ENCODE measurements around the gene AKR1C1. TPM values are rescaled to one million over a fixed set of nuclear protein-coding genes. Genes with fewer than 3 reads are reported as not detected.
"Not testable (repeated sequence)": the region's sequence is repeated elsewhere in the genome, so short reads cannot be mapped to it uniquely, and the experiment has no call there.

Gene AKR1C1
- polyA plus RNA-seq = 10 to 100 TPM; 18.5 to 97.1 TPM

GRCh38 chr10:4962876-4963814 lies at the start of gene AKR1C1:
Gene AKR1C1 (plus strand): TSS chr10:4963415. CDS start chr10:4963445, 30 bp downstream.
- H3K36me3 ChIP-seq (ENCODE audit: control insufficient read depth in 2 of 2, insufficient read depth in 2 of 2, low read length in 1 of 2); H3K9me3 ChIP-seq (ENCODE audit: control insufficient read depth in 2 of 2, insufficient read depth in 1 of 2, low read depth in 1 of 2, low read length in 1 of 2); H3K27me3 ChIP-seq (ENCODE audit: control insufficient read depth in 1 of 2, insufficient read depth in 2 of 2, low read length in 2 of 2); H3K4me1 ChIP-seq (ENCODE audit: control insufficient read depth in 2 of 2, insufficient read depth in 2 of 2, low read length in 1 of 2); H3K27ac ChIP-seq (ENCODE audit: low read depth in 2 of 2, low read length in 1 of 2): not testable (repeated sequence)
- peak within 1 kb of the TSS in 1 of 2 donors; percentile 28 for H3K4me3 ChIP-seq (ENCODE audit: low read depth in 1 of 2, low read length in 2 of 2)
- WGBS, 2 donors = 21 to 25% methylated on average over 6 of the region's 7 CpGs

- 73 to 84% methylated on average over 6 of the region's 6 CpGs for WGBS, 2 donors
- no peaks in the 10 kb centered on the region for H3K36me3 ChIP-seq (ENCODE audit: control insufficient read depth in 2 of 2, insufficient read depth in 2 of 2, low read length in 1 of 2)
- H3K4me1 ChIP-seq (ENCODE audit: control insufficient read depth in 2 of 2, insufficient read depth in 2 of 2, low read length in 1 of 2) = peaks cover 0 to 2% of the 10 kb centered on the region in 2 donors
- H3K9me3 ChIP-seq (ENCODE audit: control insufficient read depth in 2 of 2, insufficient read depth in 1 of 2, low read depth in 1 of 2, low read length in 1 of 2) = no peaks in the 10 kb centered on the region
- no peak overlapping the region for H3K4me3 ChIP-seq (ENCODE audit: low read depth in 1 of 2, low read length in 2 of 2)
- H3K27ac ChIP-seq (ENCODE audit: low read depth in 2 of 2, low read length in 1 of 2) = no peak overlapping the region
- H3K27me3 ChIP-seq (ENCODE audit: control insufficient read depth in 1 of 2, insufficient read depth in 2 of 2, low read length in 2 of 2) = no peaks in the 10 kb centered on the region
These were observed 48.9 kb upstream of the AKR1C1 start for GRCh38 chr10:4914213-4914850.

- Histone ChIP-seq H3K36me3 (ENCODE audit: control insufficient read depth in 2 of 2, insufficient read depth in 2 of 2, low read length in 1 of 2) (no peaks in the 10 kb centered on the region), H3K27ac (ENCODE audit: low read depth in 2 of 2, low read length in 1 of 2) (no peak overlapping the region), H3K4me1 (ENCODE audit: control insufficient read depth in 2 of 2, insufficient read depth in 2 of 2, low read length in 1 of 2) (no peaks in the 10 kb centered on the region), H3K27me3 (ENCODE audit: control insufficient read depth in 1 of 2, insufficient read depth in 2 of 2, low read length in 2 of 2) (no peaks in the 10 kb centered on the region), H3K9me3 (ENCODE audit: control insufficient read depth in 2 of 2, insufficient read depth in 1 of 2, low read depth in 1 of 2, low read length in 1 of 2) (no peaks in the 10 kb centered on the region), H3K4me3 (ENCODE audit: low read depth in 1 of 2, low read length in 2 of 2) (no peak overlapping the region)
- 78 to 87% methylated on average over 3 of the region's 3 CpGs for WGBS, 2 donors
These were observed 47.0 kb upstream of the AKR1C1 start for GRCh38 chr10:4916086-4916716.

- Histone ChIP-seq H3K4me3 (ENCODE audit: low read depth in 1 of 2, low read length in 2 of 2) (no peak overlapping the region), H3K9me3 (ENCODE audit: control insufficient read depth in 2 of 2, insufficient read depth in 1 of 2, low read depth in 1 of 2, low read length in 1 of 2) (no peaks in the 10 kb centered on the region), H3K27ac (ENCODE audit: low read depth in 2 of 2, low read length in 1 of 2) (no peak overlapping the region), H3K36me3 (ENCODE audit: control insufficient read depth in 2 of 2, insufficient read depth in 2 of 2, low read length in 1 of 2) (no peaks in the 10 kb centered on the region), H3K27me3 (ENCODE audit: control insufficient read depth in 1 of 2, insufficient read depth in 2 of 2, low read length in 2 of 2) (no peaks in the 10 kb centered on the region), H3K4me1 (ENCODE audit: control insufficient read depth in 2 of 2, insufficient read depth in 2 of 2, low read length in 1 of 2) (no peaks in the 10 kb centered on the region)
- WGBS, 2 donors = 31 to 64% methylated on average over 1 of the region's 1 CpG
These were observed 45.0 kb upstream of the AKR1C1 start for GRCh38 chr10:4918236-4918635.

- H3K27ac ChIP-seq (ENCODE audit: low read depth in 2 of 2, low read length in 1 of 2) = not testable (repeated sequence)
These were observed 38.7 kb upstream of the AKR1C1 start for GRCh38 chr10:4924482-4924881.

GRCh38 chr10:4926400-4926799 lies 36.8 kb upstream of the AKR1C1 start:
- Histone ChIP-seq H3K36me3 (ENCODE audit: control insufficient read depth in 2 of 2, insufficient read depth in 2 of 2, low read length in 1 of 2) (no peaks in the 10 kb centered on the region), H3K9me3 (ENCODE audit: control insufficient read depth in 2 of 2, insufficient read depth in 1 of 2, low read depth in 1 of 2, low read length in 1 of 2) (no peaks in the 10 kb centered on the region), H3K4me3 (ENCODE audit: low read depth in 1 of 2, low read length in 2 of 2) (no peak overlapping the region), H3K27ac (ENCODE audit: low read depth in 2 of 2, low read length in 1 of 2) (no peak overlapping the region), H3K27me3 (ENCODE audit: control insufficient read depth in 1 of 2, insufficient read depth in 2 of 2, low read length in 2 of 2) (no peaks in the 10 kb centered on the region), H3K4me1 (ENCODE audit: control insufficient read depth in 2 of 2, insufficient read depth in 2 of 2, low read length in 1 of 2) (no peaks in the 10 kb centered on the region)

More at GRCh38 chr10:4924482-4924881, 38.7 kb upstream of the AKR1C1 start:
- H3K36me3 ChIP-seq (ENCODE audit: control insufficient read depth in 2 of 2, insufficient read depth in 2 of 2, low read length in 1 of 2); H3K4me3 ChIP-seq (ENCODE audit: low read depth in 1 of 2, low read length in 2 of 2); H3K9me3 ChIP-seq (ENCODE audit: control insufficient read depth in 2 of 2, insufficient read depth in 1 of 2, low read depth in 1 of 2, low read length in 1 of 2); H3K27me3 ChIP-seq (ENCODE audit: control insufficient read depth in 1 of 2, insufficient read depth in 2 of 2, low read length in 2 of 2); H3K4me1 ChIP-seq (ENCODE audit: control insufficient read depth in 2 of 2, insufficient read depth in 2 of 2, low read length in 1 of 2): not testable (repeated sequence)

GRCh38 chr10:4931587-4931986 lies 31.6 kb upstream of the AKR1C1 start:
- Histone ChIP-seq H3K9me3 (ENCODE audit: control insufficient read depth in 2 of 2, insufficient read depth in 1 of 2, low read depth in 1 of 2, low read length in 1 of 2) (no peaks in the 10 kb centered on the region), H3K4me3 (ENCODE audit: low read depth in 1 of 2, low read length in 2 of 2) (no peak overlapping the region), H3K27ac (ENCODE audit: low read depth in 2 of 2, low read length in 1 of 2) (no peak overlapping the region), H3K4me1 (ENCODE audit: control insufficient read depth in 2 of 2, insufficient read depth in 2 of 2, low read length in 1 of 2) (peaks cover 0 to 2% of the 10 kb centered on the region in 2 donors), H3K36me3 (ENCODE audit: control insufficient read depth in 2 of 2, insufficient read depth in 2 of 2, low read length in 1 of 2) (no peaks in the 10 kb centered on the region), H3K27me3 (ENCODE audit: control insufficient read depth in 1 of 2, insufficient read depth in 2 of 2, low read length in 2 of 2) (no peaks in the 10 kb centered on the region)
- WGBS, 2 donors = 67% methylated on average over 5 of the region's 5 CpGs

- Histone ChIP-seq H3K27me3 (ENCODE audit: control insufficient read depth in 1 of 2, insufficient read depth in 2 of 2, low read length in 2 of 2) (no peaks in the 10 kb centered on the region), H3K36me3 (ENCODE audit: control insufficient read depth in 2 of 2, insufficient read depth in 2 of 2, low read length in 1 of 2) (no peaks in the 10 kb centered on the region), H3K9me3 (ENCODE audit: control insufficient read depth in 2 of 2, insufficient read depth in 1 of 2, low read depth in 1 of 2, low read length in 1 of 2) (no peaks in the 10 kb centered on the region), H3K27ac (ENCODE audit: low read depth in 2 of 2, low read length in 1 of 2) (no peak overlapping the region), H3K4me3 (ENCODE audit: low read depth in 1 of 2, low read length in 2 of 2) (no peak overlapping the region), H3K4me1 (ENCODE audit: control insufficient read depth in 2 of 2, insufficient read depth in 2 of 2, low read length in 1 of 2) (peaks cover 0 to 2% of the 10 kb centered on the region in 2 donors)
- WGBS, 2 donors = 82 to 83% methylated on average over 7 of the region's 7 CpGs
These were observed 28.7 kb upstream of the AKR1C1 start for GRCh38 chr10:4934391-4934987.

- 96 to 97% methylated on average over 23 of the region's 23 CpGs for WGBS, 2 donors
- Histone ChIP-seq H3K9me3 (ENCODE audit: control insufficient read depth in 2 of 2, insufficient read depth in 1 of 2, low read depth in 1 of 2, low read length in 1 of 2) (no peaks in the 10 kb centered on the region), H3K27ac (ENCODE audit: low read depth in 2 of 2, low read length in 1 of 2) (no peak overlapping the region), H3K36me3 (ENCODE audit: control insufficient read depth in 2 of 2, insufficient read depth in 2 of 2, low read length in 1 of 2) (no peaks in the 10 kb centered on the region), H3K4me1 (ENCODE audit: control insufficient read depth in 2 of 2, insufficient read depth in 2 of 2, low read length in 1 of 2) (no peaks in the 10 kb centered on the region), H3K4me3 (ENCODE audit: low read depth in 1 of 2, low read length in 2 of 2) (no peak overlapping the region), H3K27me3 (ENCODE audit: control insufficient read depth in 1 of 2, insufficient read depth in 2 of 2, low read length in 2 of 2) (no peaks in the 10 kb centered on the region)
These were observed 25.9 kb upstream of the AKR1C1 start for GRCh38 chr10:4937346-4937745.
